CD4-positive, alpha-beta T cell (primary cell): ENCODE measurements around the gene DROSHA. TPM values are rescaled to one million over a fixed set of nuclear protein-coding genes. Genes with fewer than 3 reads are reported as not detected.

Source experiments
- ATAC-seq: fragments of 200-7000 bp; cut with Tn5 transposase; one replicate; pipeline ENCODE4 v1.10.0; 2022; ENCODE audit warnings: mild to moderate bottlenecking; ENCODE audit not compliant: poor library complexity
- CTCF ChIA-PET: fragments of 350-600 bp; sonication (Branson Sonifier 250); formaldehyde crosslinking; loops from one replicate; lab custom pipeline; 2021; ENCODE audit warnings: antibody characterized with exemption, inconsistent platforms; lab: Charles Lee
- POLR2A ChIA-PET: fragments of 350-600 bp; sonication (Branson Sonifier 250); formaldehyde crosslinking; loops from one replicate; lab custom pipeline; 2021; ENCODE audit warnings: antibody characterized with exemption, inconsistent platforms; lab: Charles Lee
- DNase-seq, 14 experiments: peaks; one replicate each; pipeline ENCODE4 v3.0.0-alpha.2; 2013 to 2020; ENCODE audit warnings: mixed read lengths in 2 of 14
- H3K27ac ChIP-seq, 2 donors: one replicate each; pipeline versions ENCODE4 v1.5.1 to v1.7.0; 2013; ENCODE audit warnings: low read length in 2 of 2, low read depth in 1 of 2, mild to moderate bottlenecking in 1 of 2
- H3K27me3 ChIP-seq, 2 experiments: 1 replicate in 1 of 2; 2 replicates in 1 of 2; pipeline versions ENCODE4 v1.6.1 to v1.7.0; 2013; ENCODE audit warnings: low read length in 2 of 2, control low read depth in 1 of 2, mild to moderate bottlenecking in 1 of 2, moderate library complexity in 1 of 2; ENCODE audit not compliant: insufficient read depth in 2 of 2, control insufficient read depth in 1 of 2
- H3K36me3 ChIP-seq: one replicate; pipeline ENCODE4 v1.6.1; 2013; ENCODE audit warnings: low read length, control low read depth; ENCODE audit not compliant: insufficient read depth
- H3K4me1 ChIP-seq: one replicate; pipeline ENCODE4 v1.6.1; 2013; ENCODE audit warnings: low read length, control low read depth; ENCODE audit not compliant: insufficient read depth
- H3K4me3 ChIP-seq: one replicate; pipeline ENCODE4 v1.5.1; 2013; ENCODE audit warnings: mild to moderate bottlenecking, low read length, moderate library complexity
- H3K9me3 ChIP-seq, 2 experiments: 1 replicate in 1 of 2; 2 replicates in 1 of 2; pipeline versions ENCODE4 v1.6.1 to v1.7.0; 2013; ENCODE audit warnings: low read length in 2 of 2, mild to moderate bottlenecking in 2 of 2, control low read depth in 1 of 2, moderate library complexity in 1 of 2; ENCODE audit not compliant: control insufficient read depth in 1 of 2, insufficient read depth in 1 of 2
- H3K27ac Mint-ChIP-seq: one replicate; pipeline ENCODE4 v1.8.0; 2020; ENCODE audit warnings: mixed read lengths
- H3K27me3 Mint-ChIP-seq: one replicate; pipeline ENCODE4 v1.8.0; 2021; ENCODE audit warnings: mixed read lengths
- H3K36me3 Mint-ChIP-seq: one replicate; pipeline ENCODE4 v1.8.0; 2021; ENCODE audit warnings: low read depth, mixed read lengths
- H3K4me1 Mint-ChIP-seq: one replicate; pipeline ENCODE4 v1.8.0; 2021; ENCODE audit warnings: low read depth, mixed read lengths
- H3K4me3 Mint-ChIP-seq: one replicate; pipeline ENCODE4 v1.8.0; 2020; ENCODE audit warnings: mild to moderate bottlenecking, mixed read lengths
- H3K9me3 Mint-ChIP-seq: one replicate; pipeline ENCODE4 v1.8.0; 2020; ENCODE audit warnings: mixed read lengths
- CTCF ChIP-seq: fragments of 200-600 bp; IDR thresholded peaks from one replicate; pipeline ENCODE4 v1.8.0; 2022; ENCODE audit warnings: antibody characterized with exemption, mild to moderate bottlenecking
- intact Hi-C, 2 experiments: fragments of 100-400 bp; cut with DNase I in 1 of 2; cut with micrococcal nuclease in 1 of 2; formaldehyde crosslinking; loops; one replicate each; pipeline versions ENCODE4 v1.15.1 to v1.9.0; 2023 to 2025; cut with DNase I, micrococcal nuclease
- total RNA-seq, 174 experiments: library from RNA in 2 of 174; stranded (reverse) in 2 of 174; gene quantifications; one replicate each; pipeline ENCODE4 v1.2.3 and lab custom pipeline; 2021 to 2026

The DROSHA gene
- total RNA-seq, 2 experiments from 2014 or later: 28.8 to 38.1 TPM

GRCh38 chr5:31435730-31436129, 96.2 kb downstream of the DROSHA start:
- Histone ChIP-seq H3K9me3 (no peaks in the 10 kb centered on the region), H3K27me3 (no peaks in the 10 kb centered on the region), H3K4me1 (no peaks in the 10 kb centered on the region), H3K27ac (no peak overlapping the region), H3K4me3 (no peak overlapping the region), H3K36me3 (peaks cover 44% of the 10 kb centered on the region)
- no peak for TF ChIP-seq CTCF
- ChIA-PET CTCF (no interaction called here), POLR2A (no interaction called here)
- intact Hi-C loops: no loop called here
- no peaks in the 10 kb centered on the region for H3K4me1 Mint-ChIP-seq
- DNase-seq (no peak), ATAC-seq (no peak)
- H3K4me3 Mint-ChIP-seq: no peak overlapping the region
- no peaks in the 10 kb centered on the region for H3K27me3 Mint-ChIP-seq
- H3K27ac Mint-ChIP-seq: no peak overlapping the region
- H3K36me3 Mint-ChIP-seq: peaks cover 96% of the 10 kb centered on the region
- H3K9me3 Mint-ChIP-seq: no peaks in the 10 kb centered on the region

GRCh38 chr5:31434898-31435297, 97.0 kb downstream of the DROSHA start:
- Mint-ChIP-seq H3K27me3 (no peaks in the 10 kb centered on the region), H3K9me3 (no peaks in the 10 kb centered on the region), H3K36me3 (peaks cover 97% of the 10 kb centered on the region), H3K27ac (no peak overlapping the region), H3K4me1 (peaks cover 5% of the 10 kb centered on the region), H3K4me3 (no peak overlapping the region)
- H3K27ac ChIP-seq: no peak overlapping the region
- no peak for DNase-seq
- intact Hi-C loops: no loop called here
- H3K36me3 ChIP-seq: peaks cover 44% of the 10 kb centered on the region
- no peaks in the 10 kb centered on the region for H3K27me3 ChIP-seq
- no peaks in the 10 kb centered on the region for H3K4me1 ChIP-seq
- no peaks in the 10 kb centered on the region for H3K9me3 ChIP-seq
- no peak for TF ChIP-seq CTCF
- ATAC-seq: no peak
- POLR2A ChIA-PET: no interaction called here
- H3K4me3 ChIP-seq: no peak overlapping the region
- CTCF ChIA-PET: no interaction called here

- Histone ChIP-seq H3K4me1 (no peaks in the 10 kb centered on the region), H3K36me3 (peaks cover 41% of the 10 kb centered on the region), H3K27me3 (no peaks in the 10 kb centered on the region), H3K4me3 (no peak overlapping the region), H3K9me3 (no peaks in the 10 kb centered on the region), H3K27ac (no peak overlapping the region)
- ATAC-seq (no peak), DNase-seq (no peak)
- Mint-ChIP-seq H3K36me3 (peaks cover 91% of the 10 kb centered on the region), H3K4me3 (no peak overlapping the region), H3K27ac (no peak overlapping the region), H3K4me1 (peaks cover 5% of the 10 kb centered on the region), H3K27me3 (no peaks in the 10 kb centered on the region), H3K9me3 (no peaks in the 10 kb centered on the region)
- TF ChIP-seq CTCF: no peak
- POLR2A ChIA-PET: no interaction called here
- CTCF ChIA-PET: no interaction called here
- intact Hi-C loops: no loop called here
Observed at GRCh38 chr5:31433229-31433628, 98.7 kb downstream of the DROSHA start.
